HG03139 (cell line): ENCODE data around the gene STAG1.
"Not testable (repeated sequence)": the region's sequence is repeated elsewhere in the genome, so short reads cannot be mapped to it uniquely, and the experiment has no call there.

ENCODE experiments used
- ATAC-seq: cut with Tn5 transposase; IDR thresholded peaks from one replicate; pipeline ENCODE4 v1.9.1; 2021; ENCODE audit not compliant: unreplicated experiment

Gene STAG1

DNA sequence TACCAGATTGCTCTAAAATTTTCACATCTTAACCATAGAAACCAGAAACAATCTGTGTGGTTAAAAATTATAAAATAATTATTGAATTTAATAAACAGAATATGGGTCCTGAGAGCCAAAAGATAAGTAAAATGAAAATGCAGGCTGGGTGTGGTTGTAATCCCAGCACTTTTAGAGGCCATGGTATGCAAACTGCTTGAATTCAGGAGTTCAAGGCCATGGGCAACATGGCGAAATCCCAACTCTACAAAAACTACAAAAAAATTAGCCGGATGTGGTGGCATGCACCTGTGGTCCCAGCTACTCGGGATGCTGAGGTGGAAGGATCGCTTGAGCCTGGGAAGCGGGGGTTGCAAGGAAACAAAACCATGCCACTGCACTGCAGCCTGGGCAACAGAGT is 236.1 kb downstream of the STAG1 start:
- no peak for ATAC-seq

DNA sequence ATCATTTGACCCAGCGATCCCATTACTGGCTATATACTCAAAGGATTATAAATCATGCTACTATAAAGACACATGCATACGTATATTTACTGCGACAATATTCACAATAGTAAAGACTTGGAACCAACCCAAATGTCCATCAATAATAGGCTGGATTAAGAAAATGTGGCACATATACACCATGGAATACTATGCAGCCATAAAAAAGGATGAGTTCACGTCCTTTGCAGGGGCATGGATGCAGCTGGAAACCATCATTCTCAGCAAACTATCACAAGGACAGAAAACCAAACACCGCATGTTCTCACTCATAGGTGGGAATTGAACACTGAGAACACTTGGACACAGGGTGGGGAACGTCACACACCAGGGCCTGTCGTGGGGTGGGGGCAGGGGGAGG is 237.6 kb downstream of the STAG1 start:
- not testable (repeated sequence) for ATAC-seq

- ATAC-seq: no peak
These were observed 238.8 kb downstream of the STAG1 start for GRCh38 chr3:136513367-136513766.

- no peak for ATAC-seq
These were observed 239.8 kb downstream of the STAG1 start for GRCh38 chr3:136512381-136512780.

DNA sequence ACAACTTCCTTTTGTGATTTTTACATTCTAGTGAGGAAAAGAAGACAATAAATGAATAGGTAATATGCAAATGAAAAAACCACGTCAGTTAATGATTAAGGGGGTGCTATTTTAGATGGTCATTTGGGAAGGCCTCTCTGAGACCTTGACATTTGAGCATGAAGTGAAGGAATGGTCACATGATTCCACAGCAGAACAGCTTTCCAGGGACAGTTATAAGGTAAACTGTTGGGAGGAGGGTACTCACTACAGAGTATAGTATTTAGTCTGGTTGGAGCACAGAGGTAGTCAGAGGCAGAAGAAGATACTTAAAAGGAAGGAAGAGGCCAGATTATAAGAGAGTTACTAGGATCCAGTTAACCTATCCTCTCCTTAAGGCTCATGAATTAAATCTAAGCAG is 246.5 kb downstream of the STAG1 start:
- ATAC-seq: no peak

DNA sequence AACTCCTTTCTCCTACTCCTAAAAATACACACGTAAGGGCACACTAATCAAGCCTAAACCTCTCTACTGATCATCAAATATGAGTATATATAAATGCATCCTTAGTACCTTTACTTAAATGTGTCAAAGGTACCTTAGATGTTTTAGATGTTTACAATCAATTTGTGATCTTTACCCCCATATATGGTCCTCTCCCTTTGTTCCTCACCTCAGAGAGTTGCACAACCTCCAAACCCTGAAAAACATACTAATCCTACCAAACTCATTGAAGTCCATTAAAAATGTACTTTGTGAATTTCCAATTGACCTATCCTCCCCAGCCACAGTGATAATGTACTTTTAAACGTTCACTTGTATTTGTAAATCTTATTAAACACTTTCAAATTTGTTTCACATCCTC is 249.1 kb downstream of the STAG1 start:
- ATAC-seq: no peak

GRCh38 chr3:136498919-136499447 is 253.2 kb downstream of the STAG1 start:
- no peak for ATAC-seq

GRCh38 chr3:136495213-136495612 is 257.0 kb downstream of the STAG1 start:
- ATAC-seq: no peak

GRCh38 chr3:136490646-136491405 is 261.4 kb downstream of the STAG1 start:
- ATAC-seq: no peak

DNA sequence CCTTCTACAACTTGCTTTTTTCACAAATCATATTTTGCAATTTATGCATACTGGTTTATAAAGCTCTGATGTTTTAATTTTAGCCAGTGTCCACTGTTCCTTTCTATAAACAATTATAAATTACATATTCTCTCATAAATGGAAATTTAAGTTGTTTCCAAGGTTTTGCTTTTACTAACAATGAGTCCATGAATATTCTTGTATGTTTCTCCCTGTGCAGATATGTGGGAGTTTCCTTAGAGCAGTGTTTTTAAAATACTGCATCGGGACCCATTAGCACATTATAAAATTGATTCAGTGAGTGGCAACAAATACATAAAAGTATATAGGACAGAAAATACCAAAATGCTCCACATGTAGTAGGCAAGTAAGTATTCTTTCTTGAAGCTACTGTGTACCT is 266.4 kb downstream of the STAG1 start:
- no peak for ATAC-seq

DNA sequence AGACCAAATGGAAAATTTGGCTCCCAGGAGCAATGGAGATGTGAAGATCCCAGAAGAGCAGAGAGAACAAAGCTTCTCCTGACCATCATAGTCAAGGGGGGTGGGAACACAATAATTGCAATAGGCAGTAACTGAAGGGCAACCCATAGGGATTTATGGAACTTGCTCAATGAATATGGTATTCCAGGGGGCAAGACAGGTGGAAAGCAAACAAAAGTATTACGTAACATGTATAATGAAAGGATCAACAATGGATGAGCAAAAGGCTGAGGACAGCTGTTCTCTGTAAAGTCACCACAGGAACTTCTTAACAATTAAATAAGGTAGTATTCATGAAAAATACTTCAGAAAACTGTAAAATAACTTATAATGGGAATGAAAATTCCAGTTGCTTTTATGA is 275.9 kb downstream of the STAG1 start:
- no peak for ATAC-seq

GRCh38 chr3:136474876-136475275 is 277.3 kb downstream of the STAG1 start:
- ATAC-seq: not testable (repeated sequence)

DNA sequence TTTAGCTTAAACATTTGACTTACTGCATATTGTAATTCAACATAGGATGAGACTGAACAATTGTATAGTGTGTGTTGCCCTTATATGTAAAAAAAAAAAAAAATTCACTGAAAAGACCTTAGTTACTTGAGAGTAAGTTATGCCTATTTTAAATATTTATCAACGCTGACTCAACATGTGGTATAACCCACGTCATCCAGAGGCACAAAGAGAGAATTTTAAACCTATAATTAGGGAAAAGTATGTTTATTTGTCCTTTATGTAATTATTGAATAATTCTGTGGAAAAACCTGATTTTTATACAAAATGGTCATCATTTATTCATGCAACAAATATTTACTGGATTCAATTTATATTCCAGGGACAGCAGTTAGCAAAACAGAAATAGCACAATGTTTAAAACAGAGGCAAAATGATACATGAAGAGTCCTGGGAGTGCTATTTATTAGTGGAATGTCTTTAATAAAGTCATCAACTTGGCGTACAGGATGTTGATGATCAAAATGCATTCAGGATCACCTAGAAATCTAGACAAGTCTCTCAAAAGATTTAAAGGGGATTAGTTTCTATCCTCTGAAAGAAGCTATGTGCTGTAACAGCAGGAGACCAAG is 278.4 kb downstream of the STAG1 start:
- ATAC-seq: no peak

- no peak for ATAC-seq
These were observed 286.9 kb downstream of the STAG1 start for GRCh38 chr3:136465296-136465695.

DNA sequence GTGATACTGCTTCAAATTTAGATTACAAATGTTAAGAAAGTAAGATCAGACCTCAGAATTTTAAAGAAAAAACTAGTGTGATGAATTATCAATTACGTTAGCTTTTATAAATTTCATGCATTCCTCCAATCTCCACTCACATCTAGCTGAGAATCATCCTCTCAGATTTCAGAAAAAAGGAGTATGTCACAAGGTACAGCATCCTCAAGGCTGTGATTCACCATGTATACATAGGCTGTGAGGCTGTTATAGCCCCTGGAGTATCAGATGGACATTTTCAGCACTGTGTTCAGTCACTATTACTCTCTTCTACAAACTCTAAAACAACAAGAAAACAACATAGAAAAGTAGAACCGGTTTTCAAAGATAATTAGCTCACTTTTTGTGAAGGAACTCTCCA is 287.7 kb downstream of the STAG1 start:
- no peak for ATAC-seq

DNA sequence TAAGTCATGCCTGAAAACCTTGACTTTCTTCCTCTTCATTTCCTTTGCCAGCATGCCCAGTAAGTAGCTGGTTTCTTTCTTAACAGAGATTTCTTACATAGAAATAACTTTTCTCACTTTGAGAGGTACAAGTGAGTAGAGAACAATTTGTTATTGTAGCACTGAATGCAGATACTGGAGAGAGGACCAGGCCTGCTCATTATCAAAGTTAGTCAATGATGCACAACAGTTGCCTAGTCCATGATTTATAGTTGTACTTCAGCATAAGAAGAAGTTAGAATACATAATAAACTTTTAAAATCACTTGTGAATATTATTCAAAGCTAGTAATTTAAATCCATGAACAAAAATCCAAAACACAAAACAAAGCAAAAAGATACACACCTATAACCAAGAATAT is 289.0 kb downstream of the STAG1 start:
- no peak for ATAC-seq

GRCh38 chr3:136457793-136458192 is 294.4 kb downstream of the STAG1 start:
- ATAC-seq: no peak

GRCh38 chr3:136456196-136456595 is 296.0 kb downstream of the STAG1 start:
- no peak for ATAC-seq

DNA sequence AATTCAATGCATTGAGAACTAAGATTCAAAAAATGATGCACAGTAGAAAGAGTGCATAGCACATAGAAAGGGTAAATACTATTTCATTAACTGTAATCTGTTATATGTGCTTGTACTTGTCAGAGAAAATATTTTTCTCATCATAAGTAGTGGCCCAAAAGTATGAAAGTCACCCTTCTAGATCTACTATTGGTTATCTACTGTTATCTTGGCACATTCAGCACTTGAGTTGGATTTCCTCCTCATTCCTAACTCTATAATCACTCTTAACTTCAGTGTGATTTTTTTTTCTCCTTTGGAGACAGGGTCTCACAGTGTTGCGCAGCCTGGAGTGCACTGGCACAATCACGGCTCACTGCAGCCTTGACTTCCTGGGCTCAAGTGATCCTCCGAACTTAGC is 307.6 kb downstream of the STAG1 start:
- no peak for ATAC-seq

DNA sequence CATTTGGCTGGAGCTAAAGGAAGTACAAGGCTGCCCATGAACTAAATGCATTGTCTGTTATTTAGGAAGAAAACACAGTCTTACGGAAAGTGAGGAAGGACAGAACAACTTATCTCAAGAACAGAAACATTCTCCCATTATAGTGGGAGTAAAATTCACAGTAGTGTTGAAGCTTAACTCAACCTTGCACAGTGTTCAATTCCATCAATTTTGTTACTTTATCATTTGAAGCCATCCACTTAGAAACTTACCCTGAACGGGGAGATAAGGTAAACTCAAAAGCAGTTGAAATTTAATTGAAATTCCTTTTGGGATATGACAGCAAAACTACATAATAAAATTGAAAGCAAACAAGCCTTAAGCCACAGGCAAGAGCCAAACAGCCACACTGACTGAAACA is 315.1 kb downstream of the STAG1 start:
- no peak for ATAC-seq

GRCh38 chr3:136434429-136434828 is 317.7 kb downstream of the STAG1 start:
- no peak for ATAC-seq

GRCh38 chr3:136432685-136433084 is 319.5 kb downstream of the STAG1 start:
- ATAC-seq: no peak

GRCh38 chr3:136428167-136428566 is 324.0 kb downstream of the STAG1 start:
- no peak for ATAC-seq
